Measurements from ENCODE around the gene LTB4R2. TPM values are rescaled to one million over a fixed set of nuclear protein-coding genes. Genes with fewer than 3 reads are reported as not detected.

Gene LTB4R2
- total and polyA plus RNA-seq, 2 donors (not counting 3 experiments of a cell fraction or from before 2014, with no cell fraction given), result 5.5 to 13.1 TPM

DNA sequence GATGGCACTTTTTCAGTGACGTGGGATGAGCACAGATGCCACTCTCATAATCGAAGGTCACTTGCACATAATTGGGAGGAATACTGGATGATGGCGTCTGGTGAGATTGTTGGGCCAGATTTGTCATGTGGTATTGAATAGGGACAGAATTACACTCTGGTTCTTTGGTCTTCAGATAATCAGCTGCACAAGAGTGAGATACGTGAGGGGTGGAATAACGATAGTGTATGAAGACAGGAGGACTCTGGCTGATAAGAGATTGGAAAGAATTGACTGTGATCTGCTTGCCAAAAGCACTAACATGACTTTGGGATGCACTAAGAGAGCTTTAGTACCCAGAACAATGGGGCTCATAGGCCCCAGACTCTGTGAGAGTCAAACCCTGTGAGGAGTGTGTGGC is 31.5 kb upstream of the LTB4R2 start:
- ChIA-PET CTCF (interaction anchor here (0.9 to 2.2 kb wide), 2 partner anchors 18 to 21 kb away, joined by 3 to 6 read pairs; partner anchors contain the start of genes DHRS1 and NOP9), POLR2A (interaction anchor here (0.6 kb wide), 1 partner anchor 35 kb away, joined by 8 read pairs; no protein-coding TSS in a partner anchor)
- no peak overlapping the region for H3K9ac ChIP-seq (replicated peaks; ENCODE audit: extremely low read depth, insufficient read depth, low read length)
- TF ChIP-seq MYC (IDR thresholded peaks at IDR 0.05; ENCODE audit: low read depth, low read length), result no peak
- TF ChIP-seq EZH2 (IDR thresholded peaks at IDR 0.05; ENCODE audit: borderline replicate concordance, low read depth, low read length, severe bottlenecking), result no peak
- no peak for TF ChIP-seq POLR2A (IDR thresholded peaks at IDR 0.05; ENCODE audit: low read depth, low read length)
- TF ChIP-seq CTCF (IDR thresholded peaks at IDR 0.05; ENCODE audit: extremely low read depth in 1 of 2, insufficient read depth in 1 of 2, low read depth in 1 of 2, low read length in 2 of 2), result no peak
- no peak for TF ChIP-seq GATA2 (IDR thresholded peaks at IDR 0.05; ENCODE audit: insufficient read depth, insufficient read length, low read depth, low read length)
- no peak for TF ChIP-seq JUN (IDR thresholded peaks at IDR 0.05; ENCODE audit: borderline replicate concordance, insufficient read depth, insufficient read length, low read depth)
- TF ChIP-seq, protein P1, sequence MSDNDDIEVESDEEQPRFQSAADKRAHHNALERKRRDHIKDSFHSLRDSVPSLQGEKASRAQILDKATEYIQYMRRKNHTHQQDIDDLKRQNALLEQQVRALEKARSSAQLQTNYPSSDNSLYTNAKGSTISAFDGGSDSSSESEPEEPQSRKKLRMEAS (IDR thresholded peaks at IDR 0.05; ENCODE audit: insufficient read depth, insufficient read length), result no peak
- no peaks in the 10 kb centered on the region for H3K9me3 ChIP-seq (replicated peaks; ENCODE audit: control insufficient read depth, insufficient read depth, low read length)
- dilution Hi-C loops (cut with MboI; ENCODE audit: extremely low pct_ligation_motif_present, low sequenced_read_pairs), result no loop called here
- H3K27ac ChIP-seq (ENCODE audit: insufficient read depth, low read depth, low read length), result no peak overlapping the region
- no peak overlapping the region for H3K4me2 ChIP-seq (ENCODE audit: insufficient read depth, low read length)
- no peak overlapping the region for H3K4me3 ChIP-seq (replicated peaks in 1 of 3; ENCODE audit: insufficient read depth in 1 of 3, low read depth in 1 of 3, low read length in 3 of 3)
- BruUV-seq (replicated peaks), result no TSS peak
- H4K20me1 ChIP-seq (replicated peaks; ENCODE audit: control insufficient read depth, extremely low read depth, insufficient read depth, low read length), result no peaks in the 10 kb centered on the region
- no peak overlapping the region for H2AFZ ChIP-seq (ENCODE audit: low read depth, low read length)
- H3K9me1 ChIP-seq (replicated peaks; ENCODE audit: control insufficient read depth, extremely low read depth, insufficient read depth, low read length), result no peaks in the 10 kb centered on the region
- H3K36me3 ChIP-seq (ENCODE audit: control insufficient read depth in 2 of 2, extremely low read depth in 1 of 2, insufficient read depth in 2 of 2, low read length in 2 of 2), result no peaks in the 10 kb centered on the region
- intact Hi-C loops (cut with micrococcal nuclease), result no loop called here
- FAIRE-seq, result no peak
- H3K4me1 ChIP-seq (ENCODE audit: control insufficient read depth, extremely low read depth, insufficient read depth, low read length), result no peaks in the 10 kb centered on the region
- no peak for DNase-seq (ENCODE audit: low read depth, low spot score)
- H3K79me2 ChIP-seq (ENCODE audit: control insufficient read depth, insufficient read depth, low read length), result no peaks in the 10 kb centered on the region
- H3K27me3 ChIP-seq (ENCODE audit: control insufficient read depth in 2 of 2, insufficient read depth in 2 of 2, low read length in 2 of 2), result no peaks in the 10 kb centered on the region

Measured in endothelial cell of umbilical vein (primary cell).